ENCODE results near the gene SPATA3. TPM values are rescaled to one million over a fixed set of nuclear protein-coding genes. Genes with fewer than 3 reads are reported as not detected.
A peak's percentile ranks its signal among the peaks of the same experiment; 100 is the strongest.

Gene SPATA3
- total and polyA plus RNA-seq, 2 of the 13 experiments (the other 11 are each of a cell fraction or from before 2014, with no cell fraction given): not detected

DNA sequence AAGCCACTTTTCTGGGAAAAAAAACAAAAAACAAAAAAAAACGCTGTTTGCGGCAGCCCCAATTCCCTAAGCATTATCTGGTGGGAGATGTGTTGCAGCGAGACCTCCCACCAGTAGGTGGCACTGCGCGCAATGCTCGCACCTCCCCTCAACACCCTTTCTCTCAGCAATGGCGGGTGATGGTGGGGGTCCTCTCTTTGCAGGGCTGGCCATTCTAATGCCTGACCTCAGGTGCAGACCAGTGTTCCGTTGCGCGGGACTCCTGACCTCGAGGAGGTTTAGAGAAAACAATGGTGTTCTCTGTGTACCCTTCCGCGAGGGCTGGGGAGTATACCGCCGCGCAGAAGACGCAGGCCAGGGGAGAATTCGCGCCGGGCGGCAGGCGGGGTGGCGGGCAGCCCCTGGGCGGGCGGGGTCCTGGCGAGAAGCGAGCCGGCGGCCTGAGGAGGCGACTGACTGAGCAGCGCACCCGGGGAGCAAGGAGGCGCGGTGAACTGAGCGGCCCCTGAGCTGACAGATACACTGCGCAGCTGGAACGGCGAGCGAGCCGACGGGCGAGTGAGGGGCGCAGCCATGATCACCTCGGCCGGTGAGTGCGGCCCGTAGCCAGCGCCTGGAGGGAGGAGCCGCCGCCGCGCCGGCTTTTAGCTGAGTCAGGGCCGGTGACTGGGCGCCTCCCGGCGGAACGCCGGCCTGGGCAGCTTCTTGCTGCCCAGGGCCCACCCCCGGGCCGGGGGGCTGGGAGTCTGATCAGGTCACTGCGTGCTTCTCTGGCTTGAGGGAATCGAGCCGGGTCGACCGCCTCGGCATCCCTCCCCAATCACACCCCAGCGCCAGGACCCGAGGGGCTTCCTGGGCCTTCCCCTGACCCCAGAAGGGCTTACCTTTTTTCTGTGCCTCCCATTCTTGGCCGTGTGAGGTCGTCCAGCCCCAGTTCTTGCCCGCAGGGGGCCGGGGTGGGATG, 60.8 kb downstream of the SPATA3 start, which contains the start of gene PSMD1 (continued):
- TF ChIP-seq ZNF841 (CRISPR knock-in tag; IDR thresholded peaks at IDR 0.05; ENCODE audit: borderline replicate concordance) (no peak), PAWR (CRISPR knock-in tag; IDR thresholded peaks at IDR 0.05; ENCODE audit: borderline replicate concordance) (peak; percentile 11; the same call in 1 of the 2 replicates), ZNF3 (CRISPR knock-in tag; IDR thresholded peaks at IDR 0.05) (no peak), ZFYVE20 (CRISPR knock-in tag; IDR thresholded peaks at IDR 0.05; ENCODE audit: borderline replicate concordance, low read depth) (no peak), ZNF878 (CRISPR knock-in tag; IDR thresholded peaks at IDR 0.05) (no peak), ZBTB42 (CRISPR knock-in tag; IDR thresholded peaks at IDR 0.05) (no peak), WIZ (CRISPR knock-in tag; IDR thresholded peaks at IDR 0.05) (peak; percentile 60; the same call in 1 of the 2 replicates), KLF12 (CRISPR knock-in tag; IDR thresholded peaks at IDR 0.05; ENCODE audit: borderline replicate concordance) (no peak), TERF1 (CRISPR knock-in tag; IDR thresholded peaks at IDR 0.05) (peak; percentile 27; the same call in 1 of the 2 replicates), ZNF224 (CRISPR knock-in tag; IDR thresholded peaks at IDR 0.05) (no peak), HDAC1 (CRISPR knock-in tag; IDR thresholded peaks at IDR 0.05) (peak; percentile 94), ZNF660 (CRISPR knock-in tag; IDR thresholded peaks at IDR 0.05; ENCODE audit: borderline replicate concordance, low read depth) (no peak), ZSCAN20 (CRISPR knock-in tag; IDR thresholded peaks at IDR 0.05; ENCODE audit: borderline replicate concordance) (no peak), ZNF570 (CRISPR knock-in tag; IDR thresholded peaks at IDR 0.05; ENCODE audit: borderline replicate concordance) (no peak), YY1 (IDR thresholded peaks at IDR 0.05; ENCODE audit: insufficient read depth, insufficient replicate concordance, low read depth, low read length) (peak; percentile 95), ZNF296 (CRISPR knock-in tag; conservative IDR thresholded peaks at IDR 0.05) (peak; percentile 83; the same call in 1 of the 2 replicates), ZNF720 (CRISPR knock-in tag; IDR thresholded peaks at IDR 0.05) (no peak), CREM (IDR thresholded peaks at IDR 0.05) (peak; percentile 82), CREM (CRISPR knock-in tag; IDR thresholded peaks at IDR 0.05) (no peak), HIVEP1 (CRISPR knock-in tag; IDR thresholded peaks at IDR 0.05) (peak; percentile 44; the same call in 1 of the 2 replicates)
- TF ChIP-seq, protein P1, sequence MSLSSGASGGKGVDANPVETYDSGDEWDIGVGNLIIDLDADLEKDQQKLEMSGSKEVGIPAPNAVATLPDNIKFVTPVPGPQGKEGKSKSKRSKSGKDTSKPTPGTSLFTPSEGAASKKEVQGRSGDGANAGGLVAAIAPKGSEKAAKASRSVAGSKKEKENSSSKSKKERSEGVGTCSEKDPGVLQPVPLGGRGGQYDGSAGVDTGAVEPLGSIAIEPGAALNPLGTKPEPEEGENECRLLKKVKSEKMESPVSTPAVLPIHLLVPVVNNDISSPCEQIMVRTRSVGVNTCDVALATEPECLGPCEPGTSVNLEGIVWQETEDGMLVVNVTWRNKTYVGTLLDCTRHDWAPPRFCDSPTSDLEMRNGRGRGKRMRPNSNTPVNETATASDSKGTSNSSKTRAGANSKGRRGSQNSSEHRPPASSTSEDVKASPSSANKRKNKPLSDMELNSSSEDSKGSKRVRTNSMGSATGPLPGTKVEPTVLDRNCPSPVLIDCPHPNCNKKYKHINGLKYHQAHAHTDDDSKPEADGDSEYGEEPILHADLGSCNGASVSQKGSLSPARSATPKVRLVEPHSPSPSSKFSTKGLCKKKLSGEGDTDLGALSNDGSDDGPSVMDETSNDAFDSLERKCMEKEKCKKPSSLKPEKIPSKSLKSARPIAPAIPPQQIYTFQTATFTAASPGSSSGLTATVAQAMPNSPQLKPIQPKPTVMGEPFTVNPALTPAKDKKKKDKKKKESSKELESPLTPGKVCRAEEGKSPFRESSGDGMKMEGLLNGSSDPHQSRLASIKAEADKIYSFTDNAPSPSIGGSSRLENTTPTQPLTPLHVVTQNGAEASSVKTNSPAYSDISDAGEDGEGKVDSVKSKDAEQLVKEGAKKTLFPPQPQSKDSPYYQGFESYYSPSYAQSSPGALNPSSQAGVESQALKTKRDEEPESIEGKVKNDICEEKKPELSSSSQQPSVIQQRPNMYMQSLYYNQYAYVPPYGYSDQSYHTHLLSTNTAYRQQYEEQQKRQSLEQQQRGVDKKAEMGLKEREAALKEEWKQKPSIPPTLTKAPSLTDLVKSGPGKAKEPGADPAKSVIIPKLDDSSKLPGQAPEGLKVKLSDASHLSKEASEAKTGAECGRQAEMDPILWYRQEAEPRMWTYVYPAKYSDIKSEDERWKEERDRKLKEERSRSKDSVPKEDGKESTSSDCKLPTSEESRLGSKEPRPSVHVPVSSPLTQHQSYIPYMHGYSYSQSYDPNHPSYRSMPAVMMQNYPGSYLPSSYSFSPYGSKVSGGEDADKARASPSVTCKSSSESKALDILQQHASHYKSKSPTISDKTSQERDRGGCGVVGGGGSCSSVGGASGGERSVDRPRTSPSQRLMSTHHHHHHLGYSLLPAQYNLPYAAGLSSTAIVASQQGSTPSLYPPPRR (CRISPR knock-in tag; IDR thresholded peaks at IDR 0.05; ENCODE audit: borderline replicate concordance): peak; percentile 37; the same call in 1 of the 2 replicates
